ENCODE measurements around the gene TTC16. TPM values are rescaled to one million over a fixed set of nuclear protein-coding genes. Genes with fewer than 3 reads are reported as not detected.

TTC16 gene
- total RNA-seq, 1 donor, result not detected

DNA sequence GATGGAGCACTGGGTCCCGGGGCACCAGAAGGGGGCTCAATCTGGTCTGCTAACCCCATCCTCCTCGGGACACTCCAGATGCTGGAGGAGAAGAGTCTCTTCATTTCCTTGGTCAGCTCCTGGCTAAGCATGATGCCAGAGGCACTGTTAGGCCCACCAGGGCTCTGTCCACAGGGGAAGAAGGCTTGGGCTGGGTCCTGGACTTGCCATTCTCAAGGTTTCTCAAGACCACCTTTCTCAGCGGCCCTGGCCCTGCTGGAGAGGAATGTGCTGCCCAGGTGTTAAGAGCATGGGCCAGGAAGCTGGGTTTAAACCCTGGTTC lies 54.7 kb downstream of the TTC16 start:
- no peak for DNase-seq (ENCODE audit: low read depth)
- TF ChIP-seq, protein P1, sequence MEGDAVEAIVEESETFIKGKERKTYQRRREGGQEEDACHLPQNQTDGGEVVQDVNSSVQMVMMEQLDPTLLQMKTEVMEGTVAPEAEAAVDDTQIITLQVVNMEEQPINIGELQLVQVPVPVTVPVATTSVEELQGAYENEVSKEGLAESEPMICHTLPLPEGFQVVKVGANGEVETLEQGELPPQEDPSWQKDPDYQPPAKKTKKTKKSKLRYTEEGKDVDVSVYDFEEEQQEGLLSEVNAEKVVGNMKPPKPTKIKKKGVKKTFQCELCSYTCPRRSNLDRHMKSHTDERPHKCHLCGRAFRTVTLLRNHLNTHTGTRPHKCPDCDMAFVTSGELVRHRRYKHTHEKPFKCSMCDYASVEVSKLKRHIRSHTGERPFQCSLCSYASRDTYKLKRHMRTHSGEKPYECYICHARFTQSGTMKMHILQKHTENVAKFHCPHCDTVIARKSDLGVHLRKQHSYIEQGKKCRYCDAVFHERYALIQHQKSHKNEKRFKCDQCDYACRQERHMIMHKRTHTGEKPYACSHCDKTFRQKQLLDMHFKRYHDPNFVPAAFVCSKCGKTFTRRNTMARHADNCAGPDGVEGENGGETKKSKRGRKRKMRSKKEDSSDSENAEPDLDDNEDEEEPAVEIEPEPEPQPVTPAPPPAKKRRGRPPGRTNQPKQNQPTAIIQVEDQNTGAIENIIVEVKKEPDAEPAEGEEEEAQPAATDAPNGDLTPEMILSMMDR (IDR thresholded peaks at IDR 0.05; ENCODE audit: insufficient read depth, low read depth, low read length), result no peak
- H3K4me3 ChIP-seq (ENCODE audit: low read depth, low read length), result no peak overlapping the region

GRCh38 chr9:127770905-127771569 lies 55.2 kb downstream of the TTC16 start:
- TF ChIP-seq, protein P1 (IDR thresholded peaks at IDR 0.05; ENCODE audit: insufficient read depth, low read depth, low read length), result no peak
- peak; percentile 98 for DNase-seq (ENCODE audit: low read depth)
- peak overlapping the region; percentile 59 for H3K4me3 ChIP-seq (ENCODE audit: low read depth, low read length)

- DNase-seq (ENCODE audit: low read depth), result no peak
Measured at GRCh38 chr9:127771570-127772189, 55.8 kb downstream of the TTC16 start.

GRCh38 chr9:127772603-127773002 lies 56.7 kb downstream of the TTC16 start:
- no peak for DNase-seq (ENCODE audit: low read depth)
- H3K4me3 ChIP-seq (ENCODE audit: low read depth, low read length), result no peak overlapping the region
- TF ChIP-seq, protein P1 (IDR thresholded peaks at IDR 0.05; ENCODE audit: insufficient read depth, low read depth, low read length), result no peak

More at GRCh38 chr9:127771570-127772189, 55.8 kb downstream of the TTC16 start:
- H3K4me3 ChIP-seq (ENCODE audit: low read depth, low read length), result peak overlapping the region; percentile 59
- TF ChIP-seq, protein P1 (IDR thresholded peaks at IDR 0.05; ENCODE audit: insufficient read depth, low read depth, low read length), result no peak

DNA sequence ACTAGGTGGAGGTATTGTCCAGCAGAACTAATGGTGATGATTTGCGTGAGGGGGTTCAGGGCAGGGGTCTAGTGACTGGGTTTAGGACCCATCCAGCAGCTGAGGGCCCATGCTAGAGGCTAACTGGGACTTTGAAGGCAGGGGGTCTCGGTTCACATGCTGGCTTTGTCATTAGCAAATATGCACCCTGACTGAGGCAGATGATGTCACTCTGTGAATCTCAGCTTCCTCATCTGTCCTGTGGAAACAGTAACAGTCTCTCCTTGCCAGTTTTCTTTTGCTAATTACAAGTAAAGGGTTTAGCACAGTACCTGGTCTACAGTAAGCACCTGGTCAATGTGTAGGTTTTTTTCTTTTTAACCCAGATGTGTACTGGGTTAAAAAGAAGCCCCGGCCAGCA lies 57.4 kb downstream of the TTC16 start:
- no peak overlapping the region for H3K4me3 ChIP-seq (ENCODE audit: low read depth, low read length)
- no peak for DNase-seq (ENCODE audit: low read depth)
- TF ChIP-seq, protein P1 (IDR thresholded peaks at IDR 0.05; ENCODE audit: insufficient read depth, low read depth, low read length), result no peak

GRCh38 chr9:127773981-127774380 lies 58.1 kb downstream of the TTC16 start:
- DNase-seq (ENCODE audit: low read depth), result no peak
- TF ChIP-seq, protein P1 (IDR thresholded peaks at IDR 0.05; ENCODE audit: insufficient read depth, low read depth, low read length), result no peak
- H3K4me3 ChIP-seq (ENCODE audit: low read depth, low read length), result no peak overlapping the region
